ENCODE measurements around the gene HCFC1. TPM values are rescaled to one million over a fixed set of nuclear protein-coding genes. Genes with fewer than 3 reads are reported as not detected.

The HCFC1 gene
- total RNA-seq, 1 donor from 2014 or later = 99.9 TPM

- no peak overlapping the region for H3K4me3 Mint-ChIP-seq
- TF ChIP-seq CTCF (IDR thresholded peaks at IDR 0.05; ENCODE audit: unreplicated experiment) = no peak
- H3K9me3 Mint-ChIP-seq = no peaks in the 10 kb centered on the region
- H3K27ac Mint-ChIP-seq = no peak overlapping the region
- DNase-seq (ENCODE audit: low spot score in 2 of 2, unreplicated experiment in 2 of 2) = no peak
- peaks cover 35% of the 10 kb centered on the region for H3K36me3 Mint-ChIP-seq
- peaks cover under 1% of the 10 kb centered on the region for H3K4me1 Mint-ChIP-seq
- no peaks in the 10 kb centered on the region for H3K27me3 Mint-ChIP-seq (ENCODE audit: low read depth)
Observed at GRCh38 chrX:153952373-153953026, 19.1 kb downstream of the HCFC1 start.

GRCh38 chrX:153951683-153952372, 19.8 kb downstream of the HCFC1 start:
- no peak overlapping the region for H3K4me3 Mint-ChIP-seq
- H3K36me3 Mint-ChIP-seq = peaks cover 35% of the 10 kb centered on the region

GRCh38 chrX:153950127-153950526, 21.5 kb downstream of the HCFC1 start:
- peaks cover 30% of the 10 kb centered on the region for H3K36me3 Mint-ChIP-seq
- peaks cover 2% of the 10 kb centered on the region for H3K4me1 Mint-ChIP-seq
- H3K27me3 Mint-ChIP-seq (ENCODE audit: low read depth) = no peaks in the 10 kb centered on the region
- no peaks in the 10 kb centered on the region for H3K9me3 Mint-ChIP-seq
- no peak for TF ChIP-seq CTCF (IDR thresholded peaks at IDR 0.05; ENCODE audit: unreplicated experiment)
- H3K27ac Mint-ChIP-seq = no peak overlapping the region
- no peak overlapping the region for H3K4me3 Mint-ChIP-seq
- DNase-seq (ENCODE audit: low spot score in 2 of 2, unreplicated experiment in 2 of 2) = no peak

More at GRCh38 chrX:153951683-153952372, 19.8 kb downstream of the HCFC1 start:
- peaks cover 2% of the 10 kb centered on the region for H3K4me1 Mint-ChIP-seq
- H3K9me3 Mint-ChIP-seq = no peaks in the 10 kb centered on the region
- no peaks in the 10 kb centered on the region for H3K27me3 Mint-ChIP-seq (ENCODE audit: low read depth)
- no peak for DNase-seq (ENCODE audit: low spot score in 2 of 2, unreplicated experiment in 2 of 2)
- H3K27ac Mint-ChIP-seq = no peak overlapping the region
- no peak for TF ChIP-seq CTCF (IDR thresholded peaks at IDR 0.05; ENCODE audit: unreplicated experiment)

GRCh38 chrX:153948847-153949805, 22.5 kb downstream of the HCFC1 start:
- Mint-ChIP-seq H3K4me1 (peaks cover 2% of the 10 kb centered on the region), H3K36me3 (peaks cover 26% of the 10 kb centered on the region), H3K9me3 (no peaks in the 10 kb centered on the region), H3K4me3 (no peak overlapping the region), H3K27ac (peak overlapping the region; percentile 34), H3K27me3 (ENCODE audit: low read depth) (no peaks in the 10 kb centered on the region)
- TF ChIP-seq CTCF (IDR thresholded peaks at IDR 0.05; ENCODE audit: unreplicated experiment) = no peak
- DNase-seq (ENCODE audit: low spot score in 2 of 2, unreplicated experiment in 2 of 2) = no peak

GRCh38 chrX:153948002-153948466, 23.6 kb downstream of the HCFC1 start:
- Mint-ChIP-seq H3K27ac (peak overlapping the region; percentile 48), H3K4me3 (no peak overlapping the region), H3K36me3 (peaks cover 21% of the 10 kb centered on the region), H3K4me1 (peaks cover 2% of the 10 kb centered on the region), H3K9me3 (no peaks in the 10 kb centered on the region), H3K27me3 (ENCODE audit: low read depth) (no peaks in the 10 kb centered on the region)
- TF ChIP-seq CTCF (IDR thresholded peaks at IDR 0.05; ENCODE audit: unreplicated experiment) = no peak
- no peak for DNase-seq (ENCODE audit: low spot score in 2 of 2, unreplicated experiment in 2 of 2)
